Measurements from ENCODE around the gene TMEM220.

DNA sequence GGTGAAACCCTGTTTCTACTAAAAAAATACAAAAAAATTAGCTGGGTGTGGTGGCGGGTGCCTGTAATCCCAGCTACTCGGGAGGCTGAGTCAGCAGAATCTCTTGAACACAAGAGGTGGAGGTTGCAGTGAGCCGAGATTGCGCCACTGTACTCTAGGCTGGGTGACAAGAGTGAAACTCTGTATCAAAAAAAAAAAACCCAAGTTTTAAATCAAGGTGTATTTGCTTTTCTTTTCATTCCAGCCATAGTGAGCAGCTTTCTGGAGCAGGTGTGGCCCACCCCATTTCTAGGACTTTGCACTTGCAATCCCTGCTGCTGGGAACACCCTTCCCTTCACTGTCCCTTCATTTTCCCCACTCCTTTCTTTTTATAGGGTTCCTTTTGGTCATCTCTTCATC lies 45.2 kb upstream of the TMEM220 start:
- TF ChIP-seq, protein P1, sequence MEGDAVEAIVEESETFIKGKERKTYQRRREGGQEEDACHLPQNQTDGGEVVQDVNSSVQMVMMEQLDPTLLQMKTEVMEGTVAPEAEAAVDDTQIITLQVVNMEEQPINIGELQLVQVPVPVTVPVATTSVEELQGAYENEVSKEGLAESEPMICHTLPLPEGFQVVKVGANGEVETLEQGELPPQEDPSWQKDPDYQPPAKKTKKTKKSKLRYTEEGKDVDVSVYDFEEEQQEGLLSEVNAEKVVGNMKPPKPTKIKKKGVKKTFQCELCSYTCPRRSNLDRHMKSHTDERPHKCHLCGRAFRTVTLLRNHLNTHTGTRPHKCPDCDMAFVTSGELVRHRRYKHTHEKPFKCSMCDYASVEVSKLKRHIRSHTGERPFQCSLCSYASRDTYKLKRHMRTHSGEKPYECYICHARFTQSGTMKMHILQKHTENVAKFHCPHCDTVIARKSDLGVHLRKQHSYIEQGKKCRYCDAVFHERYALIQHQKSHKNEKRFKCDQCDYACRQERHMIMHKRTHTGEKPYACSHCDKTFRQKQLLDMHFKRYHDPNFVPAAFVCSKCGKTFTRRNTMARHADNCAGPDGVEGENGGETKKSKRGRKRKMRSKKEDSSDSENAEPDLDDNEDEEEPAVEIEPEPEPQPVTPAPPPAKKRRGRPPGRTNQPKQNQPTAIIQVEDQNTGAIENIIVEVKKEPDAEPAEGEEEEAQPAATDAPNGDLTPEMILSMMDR (conservative IDR thresholded peaks at IDR 0.05; ENCODE audit: low read depth, low read length), result no peak
- no peak for TF ChIP-seq EZH2 (IDR thresholded peaks at IDR 0.05; ENCODE audit: low read length, unreplicated experiment)
